Loucy (cell line): Measurements from ENCODE around the gene SLC6A11.

ENCODE experiments used
- H2AFZ ChIP-seq: fragments of 200-600 bp; sonication (generic); 2 replicates; pipeline ENCODE4 v1.6.0; 2016; ENCODE audit warnings: antibody characterized with exemption, mild to moderate bottlenecking, low read length, moderate library complexity
- H3F3A ChIP-seq: fragments of 200-600 bp; 2 replicates; pipeline ENCODE4 v1.6.0; 2016; ENCODE audit warnings: antibody characterized with exemption, low read depth, mild to moderate bottlenecking
- H3K27me3 ChIP-seq: fragments of 200-600 bp; sonication (generic); 2 replicates; pipeline ENCODE4 v1.6.1; 2014; ENCODE audit warnings: low read length, mild to moderate bottlenecking; ENCODE audit not compliant: insufficient read depth, poor library complexity, severe bottlenecking
- H3K36me3 ChIP-seq: fragments of 200-600 bp; sonication (generic); 2 replicates; pipeline ENCODE4 v1.6.1; 2016; ENCODE audit warnings: low read length; ENCODE audit not compliant: insufficient read depth
- H3K4me1 ChIP-seq: fragments of 200-600 bp; sonication (generic); 2 replicates; pipeline ENCODE4 v1.5.1; 2014; ENCODE audit warnings: low read length, mild to moderate bottlenecking; ENCODE audit not compliant: insufficient read depth, poor library complexity, severe bottlenecking
- H3K4me2 ChIP-seq: fragments of 200-600 bp; sonication (generic); 2 replicates; pipeline ENCODE4 v1.6.0; 2014; ENCODE audit warnings: antibody characterized with exemption, low read length, low read depth, mild to moderate bottlenecking; ENCODE audit not compliant: poor library complexity, severe bottlenecking
- H3K4me3 ChIP-seq: fragments of 200-600 bp; sonication (generic); 2 replicates; pipeline ENCODE4 v1.5.1; 2014; ENCODE audit warnings: low read length, mild to moderate bottlenecking, mixed read lengths; ENCODE audit not compliant: poor library complexity, severe bottlenecking
- H3K79me2 ChIP-seq: fragments of 200-600 bp; sonication (generic); 2 replicates; pipeline ENCODE4 v1.6.1; 2014; ENCODE audit warnings: low read length; ENCODE audit not compliant: insufficient read depth
- H3K9ac ChIP-seq: fragments of 200-600 bp; sonication (generic); 2 replicates; pipeline ENCODE4 v1.6.0; 2014; ENCODE audit warnings: mild to moderate bottlenecking, low read depth, low read length, moderate library complexity; ENCODE audit not compliant: poor library complexity, severe bottlenecking
- H3K9me2 ChIP-seq: fragments of 200-600 bp; sonication (generic); replicated peaks from 2 replicates; pipeline ENCODE4 v1.6.1; 2016; ENCODE audit warnings: low read depth, low read length, mixed read lengths
- H3K9me3 ChIP-seq: fragments of 200-600 bp; sonication (generic); 2 replicates; pipeline ENCODE4 v1.6.1; 2014; ENCODE audit warnings: mild to moderate bottlenecking, antibody characterized with exemption, low read length, low read depth; ENCODE audit not compliant: insufficient read depth
- H4K20me1 ChIP-seq: fragments of 200-600 bp; sonication (generic); 2 replicates; pipeline ENCODE4 v1.6.0; 2014; ENCODE audit warnings: antibody characterized with exemption, low read length, mild to moderate bottlenecking; ENCODE audit not compliant: insufficient read depth, poor library complexity, severe bottlenecking
- CTCF ChIP-seq: fragments of 200-600 bp; sonication (generic); conservative IDR thresholded peaks from 2 replicates; pipeline ENCODE4 v1.5.1; 2014; ENCODE audit warnings: mild to moderate bottlenecking, antibody characterized with exemption, low read length
- EZH2phosphoT487 ChIP-seq: fragments of 200-600 bp; IDR thresholded peaks from 2 replicates; pipeline ENCODE4 v1.6.1; 2018; ENCODE audit warnings: antibody characterized with exemption, mild to moderate bottlenecking, moderate library complexity, borderline replicate concordance

Gene SLC6A11

DNA sequence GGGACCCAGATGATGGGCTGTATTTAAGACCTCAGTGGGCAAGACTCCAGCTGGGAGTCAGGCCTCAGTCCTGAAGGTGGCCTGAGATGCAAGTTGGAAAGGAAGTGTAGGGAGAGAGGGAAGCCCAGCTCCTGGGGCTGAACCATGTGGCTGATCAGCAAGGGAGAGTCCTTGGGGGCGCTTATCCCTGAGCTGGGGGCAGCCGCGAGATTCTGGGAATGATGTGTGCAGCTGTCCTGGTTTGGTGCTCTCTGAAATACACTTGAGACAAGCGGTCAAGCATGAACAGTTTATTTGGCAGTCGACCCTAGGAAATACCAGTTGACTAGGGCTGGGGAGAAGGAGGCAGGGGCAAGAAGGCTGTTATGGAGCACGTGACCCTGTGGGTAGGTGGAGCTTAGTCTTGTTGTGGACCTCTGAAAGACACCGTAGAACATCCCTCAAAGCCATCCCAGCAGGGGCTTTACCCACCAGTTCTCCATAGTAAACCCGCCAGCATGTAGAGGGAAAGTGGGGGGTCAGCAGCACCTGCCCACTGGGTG lies 41.8 kb upstream of the SLC6A11 start:
- Histone ChIP-seq H3K4me3 (no peak overlapping the region), H3K4me1 (no peaks in the 10 kb centered on the region), H3K36me3 (no peaks in the 10 kb centered on the region), H3K9me3 (no peaks in the 10 kb centered on the region), H3K9me2 (no peaks in the 10 kb centered on the region), H2AFZ (no peak overlapping the region), H3K4me2 (no peak overlapping the region), H3F3A (no peaks in the 10 kb centered on the region), H3K27me3 (no peaks in the 10 kb centered on the region), H3K79me2 (no peaks in the 10 kb centered on the region), H4K20me1 (no peaks in the 10 kb centered on the region), H3K9ac (no peak overlapping the region)
- TF ChIP-seq CTCF (no peak), EZH2phosphoT487 (no peak)

DNA sequence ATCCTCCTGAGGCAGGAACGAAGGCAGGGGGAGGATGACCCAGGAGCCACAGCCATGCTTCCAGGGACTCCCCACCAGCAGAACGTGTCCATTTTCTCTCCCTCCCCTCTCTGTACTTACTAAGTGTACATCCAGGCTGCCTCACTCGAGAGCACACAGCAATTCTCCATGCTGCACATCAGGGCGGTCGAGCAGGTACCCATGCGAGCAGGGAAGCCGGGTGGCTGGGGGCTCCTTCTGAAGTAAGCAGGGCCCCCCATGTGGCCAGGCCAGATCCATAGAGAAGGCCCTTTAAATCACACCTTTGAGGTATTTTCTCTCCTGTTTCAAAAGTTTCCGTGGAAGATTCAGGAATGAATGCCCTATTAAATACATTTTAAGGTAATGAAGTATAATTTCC lies 41.2 kb upstream of the SLC6A11 start:
- Histone ChIP-seq H3K9me3 (no peaks in the 10 kb centered on the region), H3K9ac (no peak overlapping the region)

DNA sequence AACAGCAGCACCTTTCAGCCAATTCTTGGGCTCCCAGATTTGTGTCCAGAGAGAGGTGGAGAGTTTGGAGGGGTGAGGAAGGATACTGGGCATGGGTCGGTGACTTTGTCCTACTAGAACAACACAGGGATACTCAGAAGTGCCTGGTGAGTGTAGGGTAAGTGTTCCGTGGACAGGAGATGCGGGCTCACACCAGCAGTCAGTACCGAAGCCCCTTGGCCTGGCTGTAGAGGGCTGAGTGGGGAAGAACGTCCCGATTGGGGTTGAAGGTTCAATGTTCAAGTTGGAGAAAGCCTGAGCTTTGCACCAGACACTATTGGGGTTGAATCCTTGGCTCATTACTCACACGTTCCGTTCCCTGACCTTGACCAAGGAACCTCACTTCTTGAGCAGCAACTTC lies 40.8 kb upstream of the SLC6A11 start:
- no peaks in the 10 kb centered on the region for H3K79me2 ChIP-seq
- H3K4me2 ChIP-seq = no peak overlapping the region
- no peak for TF ChIP-seq CTCF
- TF ChIP-seq EZH2phosphoT487 = no peak
- no peaks in the 10 kb centered on the region for H3K27me3 ChIP-seq
- no peak overlapping the region for H3K4me3 ChIP-seq
- no peaks in the 10 kb centered on the region for H3K9me2 ChIP-seq
- H3K9me3 ChIP-seq = no peaks in the 10 kb centered on the region
- H3K4me1 ChIP-seq = no peaks in the 10 kb centered on the region
- H3K36me3 ChIP-seq = no peaks in the 10 kb centered on the region
- no peaks in the 10 kb centered on the region for H4K20me1 ChIP-seq
- no peak overlapping the region for H2AFZ ChIP-seq
- no peak overlapping the region for H3K9ac ChIP-seq
- H3F3A ChIP-seq = no peaks in the 10 kb centered on the region

More for the DNA sequence above, 41.2 kb upstream of the SLC6A11 start:
- no peaks in the 10 kb centered on the region for H4K20me1 ChIP-seq
- H3K36me3 ChIP-seq = no peaks in the 10 kb centered on the region
- no peaks in the 10 kb centered on the region for H3K79me2 ChIP-seq
- no peaks in the 10 kb centered on the region for H3K9me2 ChIP-seq
- H3K4me1 ChIP-seq = no peaks in the 10 kb centered on the region
- no peak overlapping the region for H3K4me2 ChIP-seq
- H3F3A ChIP-seq = no peaks in the 10 kb centered on the region
- H2AFZ ChIP-seq = no peak overlapping the region
- no peak overlapping the region for H3K4me3 ChIP-seq
- TF ChIP-seq EZH2phosphoT487 (no peak), CTCF (no peak)
- no peaks in the 10 kb centered on the region for H3K27me3 ChIP-seq
